GM21717 (cell line): Measurements from ENCODE around the gene LRRIQ4.

ENCODE experiments used
- ATAC-seq: cut with Tn5 transposase; IDR thresholded peaks from one replicate; pipeline ENCODE4 v1.9.1; 2021; ENCODE audit warnings: mild to moderate bottlenecking, moderate library complexity; ENCODE audit not compliant: unreplicated experiment

The LRRIQ4 gene

GRCh38 chr3:169850618-169851017 lies 37.9 kb downstream of the LRRIQ4 start:
- ATAC-seq: no peak

- no peak for ATAC-seq
These were observed 42.8 kb downstream of the LRRIQ4 start for GRCh38 chr3:169855514-169855913.

DNA sequence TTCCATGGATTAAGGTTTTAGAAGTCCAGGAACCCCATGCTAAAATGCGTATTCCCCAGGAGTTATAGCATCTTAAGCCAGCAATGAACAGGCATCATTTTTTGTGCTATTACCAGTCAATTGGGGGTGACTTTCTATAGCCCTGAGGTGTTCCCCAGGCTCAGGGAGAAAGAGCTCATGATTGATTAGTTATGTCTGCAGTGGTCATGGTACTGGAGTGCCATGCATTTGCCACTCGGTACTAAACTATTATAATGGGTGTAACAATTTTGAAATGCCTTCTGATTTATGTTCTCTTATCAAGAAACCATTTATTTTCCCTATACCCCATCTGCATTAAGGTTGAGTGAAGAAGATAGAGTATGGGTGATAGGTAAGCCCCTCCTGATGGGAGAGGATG lies 45.1 kb downstream of the LRRIQ4 start:
- no peak for ATAC-seq

DNA sequence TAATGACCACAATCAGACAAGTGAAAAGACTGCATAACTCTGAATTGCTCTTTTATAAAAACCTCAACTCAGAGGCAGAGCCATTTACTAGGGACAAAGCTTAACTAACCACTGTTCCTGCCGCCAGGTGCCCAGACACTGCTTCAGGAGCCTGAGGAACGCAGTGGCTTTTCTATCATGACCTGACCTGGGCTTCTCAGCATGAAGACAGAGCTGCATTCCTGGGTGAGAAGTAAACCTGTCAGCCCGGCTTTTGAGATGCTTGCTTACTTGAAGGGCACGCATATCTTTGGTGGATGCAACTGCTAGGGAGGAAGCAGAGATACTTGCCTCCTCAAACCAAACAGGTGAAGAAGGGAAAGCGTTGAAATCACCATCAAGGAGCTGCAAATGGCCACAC lies 49.2 kb downstream of the LRRIQ4 start:
- no peak for ATAC-seq

GRCh38 chr3:169863458-169863899 lies 50.8 kb downstream of the LRRIQ4 start:
- peak; percentile 64 for ATAC-seq

GRCh38 chr3:169864270-169864669 lies 51.6 kb downstream of the LRRIQ4 start:
- no peak for ATAC-seq

GRCh38 chr3:169865176-169865767 lies 52.6 kb downstream of the LRRIQ4 start:
- peak; percentile 48 for ATAC-seq

DNA sequence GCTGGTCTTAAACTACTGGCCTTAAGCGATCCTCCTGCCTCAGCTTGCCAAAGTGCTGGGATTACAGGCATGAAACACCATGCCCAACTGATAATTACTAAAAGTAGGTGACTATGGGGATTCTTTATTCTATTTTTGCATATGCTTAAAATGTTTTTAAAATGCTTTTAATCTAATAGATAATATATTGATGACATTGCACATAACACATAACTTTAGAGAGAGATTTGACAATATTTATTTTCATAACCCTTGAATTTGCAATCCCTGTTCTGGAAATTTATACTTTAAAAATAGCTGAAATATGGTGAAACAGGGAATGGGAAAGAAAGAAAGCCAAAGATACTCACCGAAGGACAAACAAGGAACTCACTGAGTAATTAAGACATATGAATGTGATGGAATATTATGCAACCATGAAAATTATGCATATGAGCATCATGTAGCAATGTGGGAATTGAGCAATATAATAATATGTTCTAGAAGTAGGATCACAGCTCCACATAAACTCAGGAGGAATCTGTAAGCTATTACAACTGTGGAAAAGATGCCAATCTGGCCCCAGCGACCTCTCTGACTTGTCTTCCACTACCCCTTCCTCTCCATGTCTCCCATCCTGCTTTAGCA lies 55.0 kb downstream of the LRRIQ4 start:
- ATAC-seq: no peak

GRCh38 chr3:169868369-169868768 lies 55.7 kb downstream of the LRRIQ4 start:
- ATAC-seq: no peak

DNA sequence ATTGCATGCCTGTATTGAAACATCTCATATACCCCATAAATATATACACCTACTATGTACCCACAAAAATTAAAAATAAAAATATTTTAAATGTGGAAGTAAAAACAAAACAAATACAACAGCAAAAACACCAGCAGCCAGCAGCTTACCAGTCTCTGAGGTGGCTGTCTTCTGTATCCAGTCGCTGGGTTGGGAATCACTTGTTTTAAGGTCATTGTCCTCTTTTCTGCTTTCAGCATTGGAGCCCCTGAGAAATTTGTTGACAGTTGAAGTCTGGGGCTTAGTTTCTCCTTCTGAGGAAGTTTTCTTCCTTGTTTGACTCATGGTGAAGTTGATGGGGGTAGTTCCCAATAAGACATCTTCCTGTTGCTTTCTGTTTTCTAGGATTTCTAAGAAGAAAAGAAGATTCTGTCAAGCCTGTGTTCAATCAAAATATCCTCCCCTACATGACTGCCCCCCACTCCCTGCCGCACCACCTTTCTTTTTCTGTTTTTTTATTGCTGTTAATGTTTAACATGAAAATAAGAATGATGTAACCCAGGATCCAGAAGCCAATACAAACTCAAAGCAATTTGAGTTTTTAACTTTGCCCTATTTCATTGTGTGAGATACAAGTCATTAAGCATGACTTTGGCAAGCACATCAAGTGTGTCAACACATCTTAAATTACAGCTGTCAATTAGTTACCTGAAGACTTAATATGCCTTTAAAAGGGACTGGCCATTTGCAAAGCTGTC lies 57.0 kb downstream of the LRRIQ4 start, which contains the start of gene LRRC31:
TSS of gene LRRC31 (minus strand) at position 452 of the 737 bp plus-strand sequence. CDS start at position 324, 128 bp downstream.
- no peak for ATAC-seq

- no peak for ATAC-seq
These were observed 58.6 kb downstream of the LRRIQ4 start for GRCh38 chr3:169871129-169871886.

DNA sequence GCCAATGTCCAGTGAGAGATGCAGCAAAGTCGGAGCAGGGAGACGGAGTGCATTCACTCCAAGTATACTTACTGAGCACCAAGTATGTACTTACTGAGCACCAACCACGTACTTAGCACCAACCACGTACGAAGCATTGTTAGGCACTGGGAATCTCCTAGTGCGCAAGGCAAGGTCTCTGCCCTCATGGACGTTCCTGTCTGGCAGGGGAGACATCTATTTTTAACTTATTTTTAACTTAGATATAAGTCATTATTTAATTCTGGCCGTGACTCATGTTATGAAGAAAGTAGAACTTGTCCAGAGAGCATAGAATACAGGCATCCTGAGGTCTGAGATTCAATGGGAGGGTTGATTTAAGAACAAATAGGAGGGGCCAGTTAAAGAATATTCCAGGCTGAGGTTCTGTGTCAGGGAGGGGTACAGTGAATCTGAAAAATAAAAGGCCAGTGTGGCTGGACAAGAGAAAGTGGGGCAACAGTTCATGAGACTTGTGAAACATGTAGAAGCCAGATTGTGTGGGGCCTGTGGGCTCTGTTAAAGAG lies 66.4 kb downstream of the LRRIQ4 start:
- ATAC-seq: no peak

GRCh38 chr3:169879845-169880575 lies 67.3 kb downstream of the LRRIQ4 start:
- ATAC-seq: no peak

DNA sequence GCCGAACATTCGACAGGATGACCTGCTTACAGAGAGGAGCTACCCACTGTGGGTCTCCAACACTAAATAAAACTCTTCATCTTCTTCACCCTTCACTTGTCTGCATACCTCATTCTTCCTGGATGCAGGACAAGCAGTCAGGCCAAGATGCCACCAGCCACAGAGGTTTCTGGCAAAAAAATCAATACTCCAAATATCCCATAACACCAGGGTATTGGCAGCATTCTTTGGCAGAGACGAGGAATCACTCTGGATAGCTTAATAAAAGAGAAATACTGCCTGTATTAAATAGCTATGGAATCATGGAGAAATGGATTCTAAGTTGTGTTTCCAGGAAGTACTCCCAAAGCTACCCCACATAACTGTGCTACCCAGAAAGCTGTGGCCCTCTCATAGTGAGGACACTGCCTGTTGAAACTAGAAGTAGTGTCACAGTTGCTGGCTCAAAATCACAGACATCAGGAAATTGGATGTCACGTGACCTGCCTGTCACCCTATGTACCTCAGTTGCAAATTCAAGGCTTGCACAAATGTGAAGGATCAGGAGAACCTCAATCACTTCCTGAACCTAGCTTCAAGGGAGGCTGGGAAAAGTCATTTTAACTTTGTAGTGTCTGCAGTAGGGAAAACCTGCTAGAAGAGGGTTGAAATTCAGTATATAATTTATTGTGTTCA lies 68.0 kb downstream of the LRRIQ4 start:
- no peak for ATAC-seq

- ATAC-seq: no peak
These were observed 74.0 kb downstream of the LRRIQ4 start for GRCh38 chr3:169886671-169887070.
